HepG2 (cell line): Measurements from ENCODE around the gene LOXL4. TPM values are rescaled to one million over a fixed set of nuclear protein-coding genes. Genes with fewer than 3 reads are reported as not detected.

ENCODE experiments used
- ATF2 ChIP-seq: sonication (generic); formaldehyde crosslinking; IDR thresholded peaks from 2 replicates; pipeline ENCODE4 v1.4.0; 2020; ENCODE audit warnings: missing genetic modification reagents
- CCAR2 ChIP-seq: fragments of 200-400 bp; formaldehyde crosslinking; optimal IDR thresholded peaks from 2 replicates; pipeline ENCODE3; 2018; ENCODE audit warnings: low read depth, mild to moderate bottlenecking, low read length, moderate library complexity
- CTCF ChIP-seq: sonication (generic); formaldehyde crosslinking; IDR thresholded peaks from 2 replicates; pipeline ENCODE4 v1.5.0; 2020; ENCODE audit warnings: mild to moderate bottlenecking, missing genetic modification reagents, moderate library complexity
- MAF1 ChIP-seq: sonication (generic); formaldehyde crosslinking; IDR thresholded peaks from 2 replicates; pipeline ENCODE4 v1.5.0; 2020; ENCODE audit warnings: missing genetic modification reagents, borderline replicate concordance
- MAZ ChIP-seq, 2 experiments: sonication (generic) in 1 of 2; formaldehyde crosslinking in 1 of 2; IDR thresholded peaks; 2 replicates each; pipeline versions ENCODE4 v1.5.0 to v1.6.1; 2012 to 2020; ENCODE audit warnings: low read depth in 2 of 2, mild to moderate bottlenecking in 2 of 2, borderline replicate concordance in 1 of 2, improper control_type of control experiment in 1 of 2, low read length in 1 of 2, missing genetic modification reagents in 1 of 2, moderate library complexity in 1 of 2
- MTA3 ChIP-seq: sonication (generic); formaldehyde crosslinking; IDR thresholded peaks from 2 replicates; pipeline ENCODE4 v1.4.0; 2020; ENCODE audit warnings: missing genetic modification reagents
- MXD3 ChIP-seq: IDR thresholded peaks from 2 replicates; pipeline ENCODE4 v1.6.1; 2016; ENCODE audit warnings: mild to moderate bottlenecking, missing biosample characterization, missing genetic modification reagents
- PHF21A ChIP-seq: sonication (generic); formaldehyde crosslinking; IDR thresholded peaks from 2 replicates; pipeline ENCODE4 v1.5.0; 2020; ENCODE audit warnings: mild to moderate bottlenecking, missing genetic modification reagents
- RXRA ChIP-seq: sonication (generic); formaldehyde crosslinking; IDR thresholded peaks from 2 replicates; pipeline ENCODE4 v1.5.1; 2020; ENCODE audit warnings: missing genetic modification reagents
- SOX6 ChIP-seq, 2 experiments: fragments of 450-650 bp in 1 of 2; sonication (generic) in 1 of 2; formaldehyde crosslinking in 1 of 2; IDR thresholded peaks; 2 replicates each; pipeline versions ENCODE4 v1.4.0 to v1.6.1; 2017 to 2020; ENCODE audit warnings: antibody characterized with exemption in 1 of 2, mild to moderate bottlenecking in 1 of 2, missing genetic modification reagents in 1 of 2
- STAG1 ChIP-seq: sonication (generic); formaldehyde crosslinking; IDR thresholded peaks from 2 replicates; pipeline ENCODE4 v1.4.0; 2020; ENCODE audit warnings: missing genetic modification reagents
- ZNF788 ChIP-seq: sonication (generic); formaldehyde crosslinking; IDR thresholded peaks from 2 replicates; pipeline ENCODE4 v1.5.0; 2020; ENCODE audit warnings: mild to moderate bottlenecking, missing genetic modification reagents, borderline replicate concordance
- polyA plus RNA-seq, 8 experiments: library from polyadenylated mRNA; depleted of rRNA in 3 of 8; stranded (reverse) in 7 of 8; unstranded in 1 of 8; fragments of >200 nt; fragmentation: Illumina TruSeq in 4 of 8; extraction: Trizol in 4 of 8; gene quantifications; 2 replicates each; pipeline versions ENCODE4 v1.2.1 to v1.2.3, GENCODE V29; 2011 to 2016; ENCODE audit warnings: low read depth in 4 of 8, missing spikeins in 1 of 8, mixed read lengths in 1 of 8; ENCODE audit not compliant: insufficient read depth in 1 of 8
- total RNA-seq, 5 experiments: library from RNA; depleted of rRNA; stranded (reverse); fragments of >200 nt; fragmentation: Illumina TruSeq; extraction: Trizol; gene quantifications; 2 replicates each; pipeline ENCODE4 v1.2.3, GENCODE V29; 2016; ENCODE audit warnings: low read depth in 1 of 5

Gene LOXL4
- total and polyA plus RNA-seq, 2 of the 13 experiments (the other 11 are each of a cell fraction or from before 2014, with no cell fraction given), result 8.8 to 21.1 TPM

GRCh38 chr10:98242823-98243222 is 25.2 kb downstream of the LOXL4 start (continued):
- TF ChIP-seq MAF1 (CRISPR knock-in tag) (no peak), ATF2 (CRISPR knock-in tag) (no peak), SOX6 (IDR thresholded peaks at IDR 0.05) (no peak), SOX6 (CRISPR knock-in tag; IDR thresholded peaks at IDR 0.05) (no peak), RXRA (CRISPR knock-in tag) (no peak), CTCF (CRISPR knock-in tag) (peak; percentile 60), STAG1 (CRISPR knock-in tag) (peak; percentile 71), MAZ (IDR thresholded peaks at IDR 0.05; ENCODE audit: borderline replicate concordance, low read depth, low read length) (no peak), MAZ (CRISPR knock-in tag; IDR thresholded peaks at IDR 0.05; ENCODE audit: low read depth) (no peak), PHF21A (CRISPR knock-in tag) (no peak), ZNF788 (CRISPR knock-in tag) (no peak), MTA3 (CRISPR knock-in tag) (no peak), CCAR2 (no peak), MXD3 (CRISPR knock-in tag) (no peak)
